GM23248 (cell line): ENCODE data around the gene ADAM12. TPM values are rescaled to one million over a fixed set of nuclear protein-coding genes. Genes with fewer than 3 reads are reported as not detected.
A peak's percentile ranks its signal among the peaks of the same experiment; 100 is the strongest.

ENCODE experiments used
- DNase-seq: peaks from one replicate; pipeline ENCODE4 v3.0.0-alpha.2; 2015
- H2AFZ ChIP-seq: fragments of 200-600 bp; sonication (generic); 2 replicates; pipeline ENCODE4 v1.6.1; 2016; ENCODE audit warnings: antibody characterized with exemption
- H3F3A ChIP-seq: fragments of 200-600 bp; sonication (generic); 2 replicates; pipeline ENCODE4 v1.6.1; 2016; ENCODE audit warnings: mild to moderate bottlenecking, antibody characterized with exemption, mixed run types; ENCODE audit not compliant: insufficient read depth
- H3K27ac ChIP-seq: fragments of 200-600 bp; sonication (generic); 2 replicates; pipeline ENCODE4 v1.5.1; 2016; ENCODE audit warnings: mild to moderate bottlenecking
- H3K27me3 ChIP-seq: fragments of 200-600 bp; sonication (generic); replicated peaks from 2 replicates; pipeline ENCODE4 v1.6.1; 2016; ENCODE audit warnings: mild to moderate bottlenecking; ENCODE audit not compliant: insufficient read depth
- H3K36me3 ChIP-seq: fragments of 200-600 bp; sonication (generic); 2 replicates; pipeline ENCODE4 v1.6.1; 2016; ENCODE audit warnings: low read depth, mild to moderate bottlenecking
- H3K4me1 ChIP-seq: fragments of 200-600 bp; sonication (generic); 2 replicates; pipeline ENCODE4 v1.6.1; 2016; ENCODE audit warnings: mild to moderate bottlenecking; ENCODE audit not compliant: insufficient read depth
- H3K4me2 ChIP-seq: fragments of 200-600 bp; sonication (generic); one replicate; pipeline ENCODE4 v1.6.1; 2016; ENCODE audit warnings: mild to moderate bottlenecking; ENCODE audit not compliant: unreplicated experiment
- H3K4me3 ChIP-seq: fragments of 200-600 bp; sonication (generic); 2 replicates; pipeline ENCODE4 v1.5.1; 2016; ENCODE audit warnings: mild to moderate bottlenecking
- H3K79me2 ChIP-seq: fragments of 200-600 bp; sonication (generic); 2 replicates; pipeline ENCODE4 v1.6.1; 2016; ENCODE audit warnings: mild to moderate bottlenecking; ENCODE audit not compliant: insufficient read depth
- H3K9ac ChIP-seq: fragments of 200-600 bp; sonication (generic); 2 replicates; pipeline ENCODE4 v1.6.1; 2016; ENCODE audit warnings: mild to moderate bottlenecking
- H3K9me2 ChIP-seq: fragments of 200-600 bp; sonication (generic); 2 replicates; pipeline ENCODE4 v1.6.1; 2016; ENCODE audit warnings: mixed run types, mild to moderate bottlenecking, moderate library complexity; ENCODE audit not compliant: insufficient read depth
- H3K9me3 ChIP-seq: fragments of 200-600 bp; sonication (generic); one replicate; pipeline ENCODE4 v1.6.1; 2017; ENCODE audit warnings: low read depth
- H4K20me1 ChIP-seq: fragments of 200-600 bp; sonication (generic); 2 replicates; pipeline ENCODE4 v1.6.0; 2016; ENCODE audit not compliant: insufficient read depth
- EZH2 ChIP-seq: fragments of 200-600 bp; sonication (generic); IDR thresholded peaks from 2 replicates; pipeline ENCODE4 v1.6.1; 2018; ENCODE audit warnings: antibody characterized with exemption, mild to moderate bottlenecking; ENCODE audit not compliant: insufficient read depth, poor library complexity, severe bottlenecking
- EZH2phosphoT487 ChIP-seq: fragments of 200-600 bp; sonication (generic); IDR thresholded peaks from 2 replicates; pipeline ENCODE4 v1.6.1; 2018; ENCODE audit warnings: antibody characterized with exemption, moderate library complexity, mild to moderate bottlenecking, low read depth; ENCODE audit not compliant: insufficient read depth
- WGBS, 2 experiments: methylation state at CpG; one replicate each; pipeline ENCODE4 v1.1.6; 2015 to 2017; ENCODE audit warnings: low lambda C conversion rate in 2 of 2, low coverage in 1 of 2; ENCODE audit errors: missing lambda C conversion rate in 2 of 2; 5-methylcytosine and 5-hydroxymethylcytosine counted together
- in situ Hi-C: fragments of 300-500 bp; cut with MboI; formaldehyde crosslinking; loops from 2 replicates; pipeline ENCODE4 v1.15.0; 2020
- polyA plus RNA-seq: library from polyadenylated mRNA; unstranded; fragments of >200 nt; fragmentation: Nextera tagmentation; extraction: Ambion mirVana; gene quantifications from 2 replicates; pipeline ENCODE4 v1.2.1, GENCODE V29; 2016
- total RNA-seq: library from RNA; depleted of rRNA; stranded (reverse); fragments of >200 nt; shearing (Covaris generic); gene quantifications from 2 replicates; pipeline ENCODE4 v1.2.3, GENCODE V29; 2014

ADAM12 gene
- total and polyA plus RNA-seq, 2 experiments from 2014 or later, result 58.4 to 127 TPM

GRCh38 chr10:126009650-126010049, 378.6 kb downstream of the ADAM12 start:
- Histone ChIP-seq H3K4me1 (peaks cover 22% of the 10 kb centered on the region), H2AFZ (no peak overlapping the region), H3K4me3 (no peak overlapping the region), H3K9ac (no peak overlapping the region), H3K4me2 (no peak overlapping the region), H3K27ac (no peak overlapping the region), H3K79me2 (no peaks in the 10 kb centered on the region), H3K36me3 (peaks cover 15% of the 10 kb centered on the region; the same call in 1 of the 2 replicates), H3K9me3 (no peaks in the 10 kb centered on the region), H3K27me3 (no peaks in the 10 kb centered on the region), H3K9me2 (no peaks in the 10 kb centered on the region), H4K20me1 (no peaks in the 10 kb centered on the region), H3F3A (peaks cover 38% of the 10 kb centered on the region)
- TF ChIP-seq EZH2 (no peak), EZH2phosphoT487 (no peak)
- WGBS, 2 experiments, result 88% methylated on average over 7 of the region's 7 CpGs
- DNase-seq, result no peak
- in situ Hi-C loops, result no loop called here

GRCh38 chr10:126006906-126007305, 381.4 kb downstream of the ADAM12 start:
- Histone ChIP-seq H3F3A (peaks cover 15% of the 10 kb centered on the region), H3K27me3 (no peaks in the 10 kb centered on the region), H3K4me2 (no peak overlapping the region), H3K27ac (no peak overlapping the region), H3K79me2 (no peaks in the 10 kb centered on the region), H2AFZ (no peak overlapping the region), H3K9me3 (no peaks in the 10 kb centered on the region), H4K20me1 (no peaks in the 10 kb centered on the region), H3K9me2 (no peaks in the 10 kb centered on the region), H3K4me3 (no peak overlapping the region), H3K4me1 (no peaks in the 10 kb centered on the region), H3K36me3 (peaks cover 9% of the 10 kb centered on the region; the same call in 1 of the 2 replicates), H3K9ac (no peak overlapping the region)
- in situ Hi-C loops, result no loop called here
- DNase-seq, result no peak
- TF ChIP-seq EZH2phosphoT487 (no peak), EZH2 (no peak)
- WGBS, 2 experiments, result 98% methylated on average over 2 of the region's 2 CpGs

GRCh38 chr10:126006264-126006663, 382.0 kb downstream of the ADAM12 start:
- H3K4me1 ChIP-seq, result no peaks in the 10 kb centered on the region
- no peak overlapping the region for H3K4me2 ChIP-seq
- in situ Hi-C loops, result no loop called here
- H3K27ac ChIP-seq, result no peak overlapping the region
- no peaks in the 10 kb centered on the region for H3K79me2 ChIP-seq
- peaks cover 15% of the 10 kb centered on the region for H3F3A ChIP-seq
- no peak overlapping the region for H3K4me3 ChIP-seq
- no peaks in the 10 kb centered on the region for H3K27me3 ChIP-seq
- no peak overlapping the region for H2AFZ ChIP-seq
- peaks cover 8% of the 10 kb centered on the region; the same call in 1 of the 2 replicates for H3K36me3 ChIP-seq
- WGBS, 2 experiments, result 82 to 86% methylated on average over 5 of the region's 5 CpGs
- TF ChIP-seq EZH2, result no peak
- TF ChIP-seq EZH2phosphoT487, result no peak
- no peak overlapping the region for H3K9ac ChIP-seq
- no peaks in the 10 kb centered on the region for H4K20me1 ChIP-seq
- no peaks in the 10 kb centered on the region for H3K9me2 ChIP-seq
- no peaks in the 10 kb centered on the region for H3K9me3 ChIP-seq
- no peak for DNase-seq

- WGBS, 2 experiments, result 85 to 86% methylated on average over 8 of the region's 8 CpGs
- H3K36me3 ChIP-seq, result no peaks in the 10 kb centered on the region
- H3K9me2 ChIP-seq, result no peaks in the 10 kb centered on the region
- no peaks in the 10 kb centered on the region for H3K27me3 ChIP-seq
- H3K4me2 ChIP-seq, result no peak overlapping the region
- in situ Hi-C loops, result no loop called here
- no peak overlapping the region for H2AFZ ChIP-seq
- H3F3A ChIP-seq, result peaks cover 15% of the 10 kb centered on the region
- no peaks in the 10 kb centered on the region for H3K4me1 ChIP-seq
- H3K9ac ChIP-seq, result no peak overlapping the region
- no peak for DNase-seq
- H4K20me1 ChIP-seq, result no peaks in the 10 kb centered on the region
- no peaks in the 10 kb centered on the region for H3K9me3 ChIP-seq
- no peaks in the 10 kb centered on the region for H3K79me2 ChIP-seq
- TF ChIP-seq EZH2, result no peak
- TF ChIP-seq EZH2phosphoT487, result no peak
- H3K27ac ChIP-seq, result no peak overlapping the region
- no peak overlapping the region for H3K4me3 ChIP-seq
Observed at GRCh38 chr10:126004752-126005151, 383.5 kb downstream of the ADAM12 start.

GRCh38 chr10:126001576-126001975, 386.7 kb downstream of the ADAM12 start:
- Histone ChIP-seq H3K79me2 (no peaks in the 10 kb centered on the region), H3K9me3 (no peaks in the 10 kb centered on the region), H3K9ac (no peak overlapping the region), H3K4me3 (no peak overlapping the region), H4K20me1 (no peaks in the 10 kb centered on the region), H3F3A (peaks cover 7% of the 10 kb centered on the region; the same call in 1 of the 2 replicates), H3K36me3 (no peaks in the 10 kb centered on the region), H3K9me2 (no peaks in the 10 kb centered on the region), H3K27me3 (no peaks in the 10 kb centered on the region), H2AFZ (no peak overlapping the region), H3K4me1 (no peaks in the 10 kb centered on the region), H3K27ac (no peak overlapping the region), H3K4me2 (no peak overlapping the region)
- TF ChIP-seq EZH2phosphoT487 (no peak), EZH2 (no peak)
- in situ Hi-C loops, result no loop called here
- 43 to 52% methylated on average over 2 of the region's 2 CpGs for WGBS, 2 experiments
- DNase-seq, result peak; percentile 50
